Activated CD4-positive, alpha-beta T cell treated with anti-CD3 and anti-CD28 coated beads for 4 hours (primary cell): ENCODE data around the gene RANBP1.

Experiments used
- DNase-seq, 2 donors: peaks; one replicate each; pipeline ENCODE4 v3.0.0-alpha.2; 2020

The RANBP1 gene

DNA sequence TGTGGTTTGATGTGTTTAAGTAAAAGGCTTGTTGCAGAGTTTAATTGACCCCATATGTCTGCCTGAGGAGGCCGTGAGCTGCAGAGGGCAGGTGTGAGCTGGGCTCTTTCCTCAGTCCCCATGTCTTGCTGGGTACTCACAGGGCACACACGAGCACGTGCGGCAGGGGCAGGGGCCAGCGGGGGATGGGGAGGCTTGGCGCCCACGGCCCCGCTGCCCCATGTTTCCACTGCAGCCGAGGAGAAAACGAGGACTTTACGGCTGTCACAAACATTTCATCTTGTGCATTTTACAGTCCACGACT is 59.6 kb downstream of the RANBP1 start:
- no peak for DNase-seq

DNA sequence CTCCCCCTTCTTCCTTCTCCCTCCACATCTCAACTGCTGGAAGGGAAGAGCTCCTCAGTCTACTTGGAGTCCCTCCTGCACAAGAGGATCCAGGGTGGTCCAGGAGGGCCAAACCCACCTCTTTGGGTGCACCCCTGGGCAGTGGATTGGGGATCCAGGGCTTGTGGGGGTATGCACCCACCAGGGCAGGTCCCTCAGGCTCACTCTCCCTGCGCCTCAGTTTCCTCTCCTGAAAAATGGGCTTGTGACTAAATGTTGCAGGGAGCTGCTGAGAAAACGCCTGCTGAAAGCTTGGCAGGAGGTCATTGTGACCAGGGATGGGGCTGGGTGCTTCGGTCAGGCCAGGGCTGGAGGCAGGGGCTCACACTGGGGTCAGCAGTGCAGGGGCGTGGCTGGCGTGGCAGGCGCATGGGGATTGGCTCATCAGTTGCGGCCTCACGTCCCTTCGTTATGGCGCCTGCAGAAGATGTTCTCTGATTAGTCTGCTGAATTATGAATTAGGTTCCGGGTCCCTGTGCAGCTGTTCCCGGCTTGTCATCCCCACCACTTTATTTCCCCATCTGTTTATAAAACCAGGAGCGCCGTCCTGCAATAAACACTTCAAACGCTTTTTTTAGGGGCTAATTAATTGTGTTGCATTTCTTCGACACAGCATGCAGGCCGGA is 60.6 kb downstream of the RANBP1 start:
- no peak for DNase-seq
